HUES6 (cell line): Measurements from ENCODE around the gene DUSP2.

Source experiments
- H3K27ac ChIP-seq: 2 replicates; pipeline ENCODE4 v1.7.0; 2013; ENCODE audit warnings: low read depth, mild to moderate bottlenecking, low read length, inconsistent platforms
- H3K27me3 ChIP-seq: 2 replicates; pipeline ENCODE4 v1.6.1; 2013; ENCODE audit warnings: low read length; ENCODE audit not compliant: control insufficient read depth, insufficient read depth
- H3K36me3 ChIP-seq: 2 replicates; pipeline ENCODE4 v1.6.1; 2013; ENCODE audit warnings: low read length; ENCODE audit not compliant: control insufficient read depth, insufficient read depth
- H3K4me1 ChIP-seq: 2 replicates; pipeline ENCODE4 v1.6.1; 2013; ENCODE audit warnings: low read length; ENCODE audit not compliant: control insufficient read depth, insufficient read depth
- H3K4me3 ChIP-seq: 2 replicates; pipeline ENCODE4 v1.5.1; 2013; ENCODE audit warnings: low read depth, low read length
- H3K9ac ChIP-seq: one replicate; pipeline ENCODE4 v1.6.1; 2013; ENCODE audit warnings: mild to moderate bottlenecking, low read length
- H3K9me3 ChIP-seq: 2 replicates; pipeline ENCODE4 v1.6.1; 2013; ENCODE audit warnings: low read depth, low read length; ENCODE audit not compliant: control insufficient read depth, insufficient read depth

Gene DUSP2

DNA sequence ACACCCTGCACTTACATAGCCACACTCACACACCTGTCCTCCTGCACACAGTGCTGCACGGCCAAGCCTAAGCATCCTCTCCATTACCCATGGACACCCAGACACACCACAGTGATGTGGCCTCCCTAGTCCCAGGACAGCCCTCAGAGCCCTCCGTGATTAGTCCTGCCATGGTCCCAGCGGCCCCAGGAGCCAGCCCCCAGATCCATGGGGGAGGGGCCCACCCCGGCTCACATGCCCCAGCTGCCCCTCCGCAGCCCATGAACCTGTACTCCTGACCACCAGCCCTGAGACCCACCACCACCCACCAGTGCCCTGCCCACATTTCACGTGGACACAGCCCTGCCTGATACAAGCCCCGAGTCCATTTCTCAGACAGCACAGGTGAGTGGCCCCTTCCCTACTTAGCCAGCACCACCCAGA, 8.1 kb upstream of the DUSP2 start:
- no peak overlapping the region for H3K4me3 ChIP-seq
- H3K9me3 ChIP-seq = no peaks in the 10 kb centered on the region
- H3K27ac ChIP-seq = no peak overlapping the region
- H3K4me1 ChIP-seq = peaks cover 23% of the 10 kb centered on the region
- no peak overlapping the region for H3K9ac ChIP-seq
- no peaks in the 10 kb centered on the region for H3K36me3 ChIP-seq
- H3K27me3 ChIP-seq = no peaks in the 10 kb centered on the region

DNA sequence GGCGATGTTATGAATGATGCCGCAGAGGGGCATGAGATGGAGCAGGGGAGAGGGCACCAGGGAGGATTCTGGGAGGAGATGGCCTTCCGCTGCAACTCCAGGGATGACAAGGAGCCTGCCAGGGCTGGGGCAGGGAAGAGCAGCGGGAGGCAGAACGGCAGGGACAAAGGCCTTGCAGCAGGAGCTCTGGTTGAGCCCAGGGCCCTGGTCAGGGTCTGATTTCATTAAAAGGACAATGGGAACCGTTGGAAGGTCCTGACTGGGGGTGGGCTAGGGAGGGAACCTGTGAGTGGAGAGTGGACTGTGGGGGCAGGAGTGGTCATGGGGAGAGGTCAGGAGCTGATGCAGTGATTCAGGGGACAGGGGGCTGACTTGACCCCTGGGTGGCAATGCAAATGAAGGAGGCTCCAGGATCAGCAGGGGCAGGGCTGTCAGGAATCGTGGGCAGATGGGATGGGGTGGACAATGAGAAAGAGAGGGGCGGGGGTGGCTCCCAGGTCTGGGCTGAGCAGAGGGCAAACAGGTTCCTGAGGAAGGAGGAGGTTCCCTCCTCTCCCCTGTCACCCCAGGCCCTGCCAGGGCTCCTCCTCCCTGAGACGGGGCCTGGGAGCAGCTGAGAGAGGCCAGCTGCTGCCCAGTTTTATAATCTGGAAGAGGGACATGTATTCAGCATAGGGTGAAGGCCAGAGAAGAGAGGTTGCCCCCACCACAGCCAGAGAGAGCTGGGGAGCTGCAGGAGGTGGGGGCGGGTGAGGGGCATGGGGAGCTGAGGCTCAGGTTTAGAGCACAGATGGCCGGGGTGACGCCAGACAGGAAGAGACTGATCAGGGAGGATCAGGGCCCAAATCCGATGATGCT, 7.3 kb upstream of the DUSP2 start:
- Histone ChIP-seq H3K4me3 (no peak overlapping the region), H3K4me1 (peaks cover 23% of the 10 kb centered on the region), H3K36me3 (no peaks in the 10 kb centered on the region), H3K27ac (no peak overlapping the region), H3K9ac (no peak overlapping the region), H3K9me3 (no peaks in the 10 kb centered on the region), H3K27me3 (no peaks in the 10 kb centered on the region)

DNA sequence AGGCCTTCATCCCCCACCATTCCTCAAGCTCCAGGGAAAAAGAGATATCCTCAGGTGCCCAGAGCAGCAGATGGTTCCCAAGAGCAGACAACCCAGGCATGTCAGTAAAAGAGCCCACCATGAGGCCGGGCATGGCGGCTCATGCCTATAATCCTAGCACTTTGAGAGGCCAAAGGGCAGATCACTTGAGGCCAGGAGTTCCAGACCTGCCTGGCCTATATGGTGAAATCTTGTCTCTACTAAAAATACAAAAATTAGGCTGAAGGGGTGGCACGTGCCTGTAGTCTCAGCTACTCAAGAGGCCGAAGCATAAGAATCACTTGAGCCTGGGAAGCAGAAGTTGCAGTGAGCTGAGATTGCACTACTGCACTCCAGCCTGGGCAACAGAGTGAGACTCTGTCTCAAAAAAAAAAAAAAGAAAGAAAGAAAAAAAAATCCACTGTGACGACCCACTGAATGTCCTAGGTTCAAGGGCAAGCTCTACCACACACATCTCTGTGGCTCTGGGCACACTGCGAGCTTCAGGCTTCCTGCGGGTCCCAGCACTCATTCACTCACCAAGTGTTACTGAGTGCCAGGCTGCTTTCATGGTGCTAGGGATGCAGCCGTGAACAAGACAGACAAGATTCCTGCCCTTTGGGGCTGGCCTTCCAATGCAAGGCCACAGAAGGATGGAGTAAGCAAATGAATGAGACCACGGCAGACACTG, 6.5 kb upstream of the DUSP2 start:
- H3K9me3 ChIP-seq = no peaks in the 10 kb centered on the region
- peaks cover 7% of the 10 kb centered on the region for H3K27me3 ChIP-seq
- no peak overlapping the region for H3K9ac ChIP-seq
- H3K4me3 ChIP-seq = no peak overlapping the region
- H3K27ac ChIP-seq = no peak overlapping the region
- peaks cover 28% of the 10 kb centered on the region for H3K4me1 ChIP-seq
- H3K36me3 ChIP-seq = no peaks in the 10 kb centered on the region

DNA sequence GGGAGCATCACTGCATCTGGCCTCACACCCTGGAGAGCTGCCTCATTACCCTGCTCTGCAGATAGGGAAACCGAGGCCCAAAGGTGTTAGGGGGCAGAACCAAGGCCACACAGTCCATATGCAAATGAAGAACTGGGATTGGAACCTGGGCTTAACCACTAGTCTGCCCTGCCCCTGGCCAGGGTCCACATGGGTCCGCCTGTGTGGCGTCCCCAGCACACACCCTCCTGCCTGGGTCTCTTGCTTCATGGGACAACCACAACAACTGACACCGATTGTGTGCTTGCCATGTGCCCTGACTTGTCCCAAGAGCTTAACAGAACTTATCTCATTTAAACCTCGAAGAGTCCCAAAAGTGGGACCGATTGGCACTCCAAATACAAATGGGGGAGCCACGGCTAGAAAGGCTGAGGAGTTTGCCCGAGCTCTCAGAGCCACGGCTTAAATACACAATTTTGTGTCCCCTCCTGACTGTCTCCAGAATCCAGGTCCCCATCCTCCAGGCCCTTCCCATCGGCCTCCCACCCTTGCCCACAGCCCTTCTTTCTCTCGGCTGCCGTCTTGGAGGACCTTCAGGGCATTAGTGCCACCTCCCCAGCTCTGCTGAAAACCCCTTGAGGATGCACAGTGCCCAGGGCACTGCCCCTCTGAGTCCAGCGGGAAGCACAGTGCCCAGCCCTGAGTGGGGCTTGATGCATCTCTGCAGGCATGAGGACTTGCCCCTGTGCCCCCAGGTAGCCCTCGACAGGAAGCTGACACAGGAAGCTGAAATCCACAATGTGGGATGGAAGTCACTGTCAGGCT, 5.8 kb upstream of the DUSP2 start:
- no peak overlapping the region for H3K4me3 ChIP-seq
- peaks cover 14% of the 10 kb centered on the region for H3K27me3 ChIP-seq
- H3K4me1 ChIP-seq = peaks cover 36% of the 10 kb centered on the region
- no peak overlapping the region for H3K9ac ChIP-seq
- no peaks in the 10 kb centered on the region for H3K9me3 ChIP-seq
- H3K27ac ChIP-seq = no peak overlapping the region
- no peaks in the 10 kb centered on the region for H3K36me3 ChIP-seq

DNA sequence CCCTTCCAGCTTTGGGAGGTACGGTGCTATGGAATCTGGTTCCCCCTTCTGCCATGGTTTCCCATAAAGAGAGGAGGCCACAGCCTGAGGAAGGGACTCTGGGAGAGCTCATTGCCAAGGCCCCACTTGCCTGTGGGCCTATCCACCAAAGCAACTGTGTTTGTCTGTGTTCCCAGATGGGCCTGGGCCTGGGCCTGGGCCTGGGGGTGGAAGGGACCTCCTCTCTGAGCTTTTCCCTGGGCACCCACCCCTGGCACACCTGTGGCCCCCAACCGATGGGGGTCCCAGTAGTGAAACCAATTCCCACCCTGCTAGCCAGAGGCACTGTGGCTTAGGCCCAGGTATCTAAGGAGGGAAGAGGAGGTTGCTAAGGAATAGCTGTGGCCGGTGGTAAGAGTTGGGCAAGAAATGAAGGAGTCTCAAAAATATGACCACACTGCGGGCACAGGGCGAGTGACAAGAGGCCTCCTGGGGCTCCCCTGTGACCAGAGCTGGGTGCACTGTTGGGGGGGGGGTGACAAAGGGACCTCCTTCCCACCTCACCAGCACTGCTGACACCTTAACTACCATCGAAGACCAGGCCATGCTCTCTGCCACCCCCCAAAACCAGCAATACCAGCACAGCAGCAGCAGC, 4.9 kb upstream of the DUSP2 start:
- H3K9ac ChIP-seq = no peak overlapping the region
- peaks cover 41% of the 10 kb centered on the region for H3K4me1 ChIP-seq
- peaks cover 23% of the 10 kb centered on the region for H3K27me3 ChIP-seq
- no peaks in the 10 kb centered on the region for H3K9me3 ChIP-seq
- no peak overlapping the region for H3K27ac ChIP-seq
- H3K36me3 ChIP-seq = no peaks in the 10 kb centered on the region
- no peak overlapping the region for H3K4me3 ChIP-seq

DNA sequence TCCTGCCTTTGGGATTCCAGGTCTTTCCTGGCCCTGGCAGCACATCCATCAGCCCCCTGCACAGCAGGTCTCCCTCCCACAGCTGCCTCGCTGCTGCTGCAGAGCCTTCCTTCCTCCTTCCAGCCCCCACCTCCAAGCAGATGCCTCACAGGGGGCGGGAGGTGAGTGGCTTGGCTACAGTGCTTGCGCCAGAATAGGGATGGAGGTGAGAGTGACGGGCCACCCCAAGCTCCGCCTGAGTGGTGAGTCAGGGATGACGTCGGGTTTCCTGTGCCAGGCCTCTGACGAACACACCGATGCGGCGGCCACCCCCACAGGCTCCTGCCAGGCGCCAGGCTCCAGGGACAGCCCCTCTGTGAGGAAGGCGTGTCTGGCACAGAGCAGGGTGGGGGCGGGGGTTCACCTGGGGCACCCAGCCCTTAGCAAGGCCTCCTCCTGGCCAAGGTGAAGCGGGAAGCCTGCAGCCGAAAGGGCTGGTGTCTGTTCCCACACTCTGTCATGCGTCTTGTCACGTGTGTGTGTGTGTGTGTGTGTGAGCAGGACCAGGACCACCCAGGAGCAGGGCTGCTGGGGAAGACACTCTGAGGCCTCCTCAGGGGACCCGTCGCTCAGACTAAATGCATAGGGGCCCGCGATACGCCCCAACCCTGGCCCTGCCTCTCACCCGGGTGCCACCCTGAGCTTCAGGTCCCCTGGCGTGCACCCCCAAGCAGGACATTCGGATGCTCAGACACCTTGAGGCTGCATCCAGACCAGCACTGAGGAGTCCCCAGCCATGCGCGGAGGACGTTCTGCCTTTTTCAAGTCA, 3.4 kb upstream of the DUSP2 start:
- Histone ChIP-seq H3K27ac (no peak overlapping the region), H3K9me3 (no peaks in the 10 kb centered on the region), H3K9ac (no peak overlapping the region), H3K36me3 (no peaks in the 10 kb centered on the region), H3K27me3 (peaks cover 38% of the 10 kb centered on the region), H3K4me3 (no peak overlapping the region), H3K4me1 (peaks cover 45% of the 10 kb centered on the region)

DNA sequence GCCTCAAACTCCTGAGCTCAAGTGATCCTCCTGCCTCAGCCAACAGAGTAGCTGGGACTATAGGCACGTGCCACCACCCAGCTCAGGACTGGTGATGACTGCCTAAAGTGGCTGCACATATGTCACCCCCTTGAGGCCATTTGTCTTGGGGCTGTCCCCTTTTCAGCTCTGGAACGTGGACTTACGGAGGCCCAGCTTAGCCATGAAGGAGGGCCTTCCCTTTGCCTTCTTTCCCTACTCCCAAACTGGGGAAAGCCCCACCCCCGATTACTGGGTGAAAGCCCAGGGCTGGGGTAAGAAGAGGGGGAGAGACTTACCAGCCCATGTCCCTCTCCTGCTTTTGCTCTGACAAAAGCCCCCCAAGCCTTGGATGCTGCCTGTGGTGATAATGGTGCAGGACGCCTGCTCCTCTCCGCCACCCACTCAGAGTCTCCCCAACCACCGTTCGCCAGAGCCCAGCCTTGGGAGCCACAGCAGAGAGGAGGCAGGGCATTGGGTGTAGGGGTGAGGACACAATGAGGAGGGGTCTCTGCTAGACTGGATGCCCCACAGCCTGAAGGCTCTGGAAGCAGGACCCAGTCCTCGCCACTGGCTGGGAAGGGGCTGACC, 2.5 kb upstream of the DUSP2 start:
- Histone ChIP-seq H3K27me3 (peaks cover 39% of the 10 kb centered on the region), H3K9me3 (no peaks in the 10 kb centered on the region), H3K27ac (no peak overlapping the region), H3K4me1 (peaks cover 45% of the 10 kb centered on the region), H3K36me3 (no peaks in the 10 kb centered on the region), H3K4me3 (no peak overlapping the region), H3K9ac (no peak overlapping the region)

DNA sequence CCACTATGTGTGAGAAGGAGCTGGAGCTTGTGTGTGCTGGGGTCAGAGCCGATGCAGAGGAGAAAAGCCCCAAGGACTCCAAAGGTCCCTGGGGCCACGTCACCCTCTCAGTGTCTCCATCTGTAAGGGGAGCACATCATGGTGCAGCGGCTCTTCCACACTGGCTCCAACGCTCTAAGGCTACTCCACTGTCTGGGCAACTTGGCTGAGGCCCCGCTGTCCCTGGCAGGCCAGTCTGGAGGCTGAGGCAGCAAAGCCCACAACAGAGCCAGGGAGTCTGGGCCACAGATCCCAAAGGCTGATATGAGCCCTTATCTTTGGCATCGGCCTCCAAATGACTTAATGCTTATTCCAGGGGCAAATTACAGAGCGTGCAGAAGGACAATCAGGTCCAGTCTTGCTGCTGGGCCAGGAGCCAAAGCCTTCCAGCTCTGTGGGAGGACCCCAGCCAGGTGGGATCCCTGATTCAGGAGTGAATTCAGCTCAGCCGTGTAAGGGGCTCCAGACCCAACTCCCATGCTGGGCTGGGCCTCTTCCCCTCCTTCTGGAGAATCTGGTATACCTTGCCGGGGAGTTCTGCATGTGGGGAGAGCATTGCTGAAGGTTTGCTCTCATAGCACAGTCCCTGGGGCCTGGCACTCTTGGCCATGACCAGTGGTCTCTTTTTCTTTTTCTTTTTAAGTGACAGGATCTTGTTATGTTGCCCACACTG, 1.8 kb upstream of the DUSP2 start:
- no peak overlapping the region for H3K9ac ChIP-seq
- no peak overlapping the region for H3K27ac ChIP-seq
- peaks cover 40% of the 10 kb centered on the region for H3K4me1 ChIP-seq
- peaks cover 39% of the 10 kb centered on the region for H3K27me3 ChIP-seq
- no peaks in the 10 kb centered on the region for H3K9me3 ChIP-seq
- no peak overlapping the region for H3K4me3 ChIP-seq
- no peaks in the 10 kb centered on the region for H3K36me3 ChIP-seq

DNA sequence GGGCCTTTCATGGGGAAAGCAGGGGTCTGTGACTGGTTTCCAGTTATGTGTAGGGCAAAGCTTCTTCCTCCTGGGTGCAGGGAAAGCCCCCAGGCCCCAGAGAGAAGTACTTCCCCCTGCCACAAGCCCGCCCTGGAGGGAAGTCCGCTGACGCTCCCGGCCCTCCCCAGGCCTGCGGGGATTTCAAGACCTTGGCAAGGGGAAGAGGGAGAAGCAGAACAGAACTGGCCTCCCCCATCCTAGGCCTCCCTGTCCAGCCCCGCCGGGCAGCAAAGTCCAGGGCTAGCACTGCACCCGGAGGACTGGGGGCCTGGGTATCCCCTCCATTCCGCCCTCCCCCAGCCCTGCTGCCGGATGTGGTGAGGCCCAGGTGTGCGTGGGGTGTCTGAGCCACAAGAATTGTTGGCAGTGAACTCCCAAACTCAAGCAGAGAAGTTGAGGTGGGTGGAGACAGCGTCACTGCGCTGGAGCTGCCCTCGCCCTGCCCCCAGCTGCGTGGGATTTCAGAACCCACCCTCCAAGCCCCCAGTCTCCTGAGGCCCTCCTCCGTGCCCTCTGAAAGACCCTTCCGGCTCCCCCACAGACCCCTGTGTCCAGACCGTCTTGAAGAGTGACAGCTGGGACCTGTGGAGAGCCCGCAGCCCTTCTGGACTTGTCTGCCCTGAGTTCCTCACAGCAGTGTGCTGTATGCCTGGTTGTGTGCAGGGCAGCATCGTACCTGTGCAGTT, 1.1 kb upstream of the DUSP2 start:
- H3K9ac ChIP-seq = no peak overlapping the region
- H3K4me3 ChIP-seq = no peak overlapping the region
- H3K9me3 ChIP-seq = no peaks in the 10 kb centered on the region
- peaks cover 39% of the 10 kb centered on the region for H3K4me1 ChIP-seq
- H3K36me3 ChIP-seq = no peaks in the 10 kb centered on the region
- H3K27me3 ChIP-seq = peaks cover 39% of the 10 kb centered on the region
- no peak overlapping the region for H3K27ac ChIP-seq
